Activated effector memory CD4-positive, alpha-beta T cell treated with Interleukin-2 at 50 U/mL for 16 hours (primary cell): ENCODE results near the gene SLC8A2.

Experiments used
- DNase-seq: peaks from one replicate; pipeline ENCODE4 v3.0.0-alpha.2; 2020

Gene SLC8A2

DNA sequence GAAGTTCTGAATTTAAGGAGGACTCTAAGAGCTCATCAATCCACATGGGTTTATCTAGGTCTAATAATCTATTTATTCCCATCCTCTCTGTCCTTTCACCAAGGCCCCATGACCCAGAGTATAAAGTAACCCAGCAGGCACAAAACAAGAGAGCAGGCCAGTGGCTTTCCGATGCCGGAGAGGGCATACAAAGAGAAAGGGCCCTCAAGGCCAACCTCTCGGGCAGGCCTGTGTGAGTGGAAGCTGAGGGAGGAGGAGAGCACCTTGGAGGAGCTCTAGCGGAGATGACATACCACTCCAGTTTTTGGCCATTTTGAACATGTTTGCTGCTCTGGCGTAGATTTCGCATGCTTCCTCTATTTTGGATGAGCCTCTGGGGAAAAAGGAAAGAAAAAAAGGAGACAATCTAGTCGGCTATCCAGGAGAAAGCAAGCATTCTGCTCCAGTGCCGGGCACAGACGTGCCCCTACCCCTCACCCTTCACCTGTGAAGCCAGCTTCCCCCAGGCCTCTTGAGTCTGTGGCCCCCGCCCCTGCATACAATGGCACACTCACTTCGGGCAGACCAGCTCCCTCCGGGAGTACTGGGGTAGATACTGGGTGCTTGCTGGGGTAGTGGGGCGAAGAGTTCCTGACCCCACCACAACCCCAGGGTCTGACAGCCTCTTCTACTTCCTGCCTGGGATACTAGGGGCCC is 31.6 kb upstream of the SLC8A2 start:
- no peak for DNase-seq

DNA sequence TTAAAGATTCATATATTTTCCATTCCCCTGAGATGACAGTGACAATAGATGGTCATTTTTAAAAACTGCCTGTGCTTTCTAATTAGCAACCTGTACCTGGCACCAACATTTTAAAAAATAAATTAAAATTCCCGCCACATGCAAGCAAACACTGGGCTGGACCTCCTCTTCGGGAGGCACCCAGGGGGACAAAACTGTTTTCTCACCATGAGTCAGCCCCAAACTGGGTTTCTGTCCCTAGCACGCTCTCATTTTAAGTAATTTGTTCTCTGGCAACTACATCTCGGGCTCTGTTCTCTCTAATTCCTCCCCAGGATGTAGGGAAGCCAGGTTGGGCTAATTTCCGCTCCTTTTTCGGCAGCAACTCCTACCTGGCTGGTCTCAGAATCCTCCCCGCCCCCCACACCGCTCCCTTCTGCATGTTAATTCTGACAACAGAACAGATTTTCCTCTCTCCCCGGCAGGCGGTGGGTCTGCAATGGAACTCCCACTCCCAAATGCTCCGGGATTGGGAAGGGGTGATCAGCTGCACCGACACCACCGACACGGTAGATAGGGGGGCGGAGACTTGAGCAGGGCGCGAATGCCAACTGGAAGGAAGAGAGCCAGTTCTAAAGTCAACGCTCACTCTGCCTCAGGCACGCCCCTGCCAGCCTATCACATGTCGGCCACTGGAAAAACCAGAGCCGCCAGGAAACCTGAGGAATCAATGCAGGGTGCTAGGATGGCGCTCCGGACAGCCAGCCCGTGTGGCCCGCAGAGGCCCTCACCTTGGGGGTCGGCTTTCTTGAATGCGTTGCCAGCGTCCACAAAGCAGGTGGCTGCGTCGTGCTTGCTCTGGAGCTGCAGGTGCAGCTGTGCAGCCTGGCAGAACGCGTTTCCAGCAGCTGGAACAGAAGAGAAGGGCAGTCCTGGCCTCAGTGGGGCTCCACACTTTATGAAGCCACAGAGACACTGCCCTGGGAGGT is 28.5 kb upstream of the SLC8A2 start:
- no peak for DNase-seq

DNA sequence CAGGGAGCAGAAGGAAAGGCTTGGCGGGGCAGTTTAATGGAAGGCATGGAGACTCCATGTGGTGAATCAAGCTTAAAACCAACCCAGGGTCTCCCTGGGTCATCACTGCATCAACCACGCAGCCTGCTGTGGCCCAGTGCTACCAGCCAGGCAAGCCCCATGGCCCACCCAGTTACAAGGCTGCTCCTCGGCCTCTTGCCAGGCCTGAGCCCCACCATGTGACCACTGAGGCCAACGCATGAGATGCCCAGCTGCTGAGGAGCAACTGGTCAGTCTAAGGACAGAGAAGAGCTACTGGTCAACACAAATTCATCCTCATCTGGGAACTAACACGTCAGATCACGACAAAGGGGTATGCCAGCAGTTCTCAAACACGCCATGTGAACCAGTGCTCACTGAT is 27.7 kb upstream of the SLC8A2 start:
- no peak for DNase-seq

DNA sequence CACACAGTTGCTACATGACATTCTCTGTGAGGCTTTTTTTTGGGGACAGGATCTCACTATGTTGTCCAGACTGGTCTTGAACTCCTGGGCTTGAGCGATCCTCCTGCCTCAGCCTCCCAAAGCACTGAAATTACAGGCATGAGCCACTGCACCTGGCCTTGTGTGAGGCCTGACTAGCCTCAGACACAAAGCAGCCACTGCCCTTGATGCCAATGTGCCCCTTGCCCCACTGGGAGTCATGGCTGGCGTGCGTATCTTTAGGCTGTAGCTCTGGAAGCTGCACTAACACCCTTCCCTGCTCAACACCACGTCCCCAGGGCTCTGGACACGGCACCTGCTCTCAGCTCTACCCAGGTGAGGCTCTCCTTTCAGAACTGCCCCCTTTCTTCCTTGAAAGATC is 26.9 kb upstream of the SLC8A2 start:
- DNase-seq, result no peak

DNA sequence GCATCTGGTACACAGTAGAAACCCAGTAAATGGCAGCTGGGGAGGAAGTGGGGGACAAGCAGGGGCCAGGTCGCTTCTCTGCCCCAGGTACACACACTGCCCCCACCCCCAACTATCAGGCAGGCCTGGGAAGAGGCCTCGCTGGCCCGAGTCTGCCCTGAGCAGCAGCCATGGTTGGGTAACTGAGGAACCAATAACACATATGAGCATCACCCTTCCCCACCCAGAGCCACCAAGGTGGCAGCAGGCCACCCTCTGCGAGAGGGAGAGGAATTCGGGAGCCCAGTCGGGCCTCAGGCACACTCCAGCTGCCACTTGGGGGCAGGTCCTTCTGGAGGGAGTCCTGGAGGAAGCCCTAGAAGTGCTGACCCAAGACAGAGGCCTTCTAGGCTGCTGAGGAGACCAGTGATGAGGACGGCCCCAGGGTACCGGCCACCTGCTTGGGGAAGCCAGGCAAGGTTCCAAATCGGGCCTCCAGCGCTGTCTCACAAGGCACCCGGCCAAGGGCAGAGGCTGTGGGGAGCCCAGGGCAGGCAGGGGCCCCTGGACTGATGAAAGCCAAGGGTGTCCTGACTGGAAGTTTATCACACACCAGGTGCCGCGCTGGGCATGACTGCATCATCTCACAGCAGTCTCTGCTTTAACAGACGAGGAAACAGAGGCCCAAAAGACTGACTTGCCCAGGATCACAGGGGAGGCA is 26.3 kb upstream of the SLC8A2 start:
- DNase-seq, result no peak

DNA sequence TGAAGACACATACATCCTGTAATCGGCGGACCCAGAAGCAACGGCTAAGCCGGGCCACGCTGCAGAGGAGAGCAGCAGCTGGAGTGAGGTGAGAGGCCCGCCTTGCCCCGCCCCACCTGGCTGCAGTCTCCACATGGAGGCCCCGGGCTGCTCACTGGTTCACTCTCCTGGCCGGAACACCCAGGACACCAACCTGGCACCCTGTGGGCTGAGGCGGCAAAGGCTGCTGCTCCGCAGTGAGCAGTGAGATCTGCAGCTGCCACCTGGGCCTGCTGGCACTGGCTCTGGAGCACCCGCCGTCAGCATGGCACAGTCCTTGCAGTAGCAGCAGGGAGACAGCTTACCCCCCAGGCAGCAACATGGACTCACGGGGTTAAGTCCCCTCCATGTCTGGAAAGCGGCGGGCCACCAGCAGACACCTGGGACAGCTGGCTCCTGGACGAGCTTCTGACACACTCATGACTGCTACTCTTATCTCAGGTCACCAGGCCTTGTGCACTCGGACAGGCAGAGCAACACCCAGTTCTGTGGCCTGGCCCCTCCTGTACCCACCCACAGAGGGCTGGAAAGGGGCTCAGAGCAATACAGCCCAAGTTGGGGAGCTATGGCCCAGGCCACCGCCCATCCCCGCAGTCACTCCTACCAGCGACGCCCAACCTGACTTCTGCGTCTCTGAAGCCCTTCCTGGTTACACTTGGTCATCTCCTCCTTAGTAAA is 25.5 kb upstream of the SLC8A2 start:
- DNase-seq, result no peak

DNA sequence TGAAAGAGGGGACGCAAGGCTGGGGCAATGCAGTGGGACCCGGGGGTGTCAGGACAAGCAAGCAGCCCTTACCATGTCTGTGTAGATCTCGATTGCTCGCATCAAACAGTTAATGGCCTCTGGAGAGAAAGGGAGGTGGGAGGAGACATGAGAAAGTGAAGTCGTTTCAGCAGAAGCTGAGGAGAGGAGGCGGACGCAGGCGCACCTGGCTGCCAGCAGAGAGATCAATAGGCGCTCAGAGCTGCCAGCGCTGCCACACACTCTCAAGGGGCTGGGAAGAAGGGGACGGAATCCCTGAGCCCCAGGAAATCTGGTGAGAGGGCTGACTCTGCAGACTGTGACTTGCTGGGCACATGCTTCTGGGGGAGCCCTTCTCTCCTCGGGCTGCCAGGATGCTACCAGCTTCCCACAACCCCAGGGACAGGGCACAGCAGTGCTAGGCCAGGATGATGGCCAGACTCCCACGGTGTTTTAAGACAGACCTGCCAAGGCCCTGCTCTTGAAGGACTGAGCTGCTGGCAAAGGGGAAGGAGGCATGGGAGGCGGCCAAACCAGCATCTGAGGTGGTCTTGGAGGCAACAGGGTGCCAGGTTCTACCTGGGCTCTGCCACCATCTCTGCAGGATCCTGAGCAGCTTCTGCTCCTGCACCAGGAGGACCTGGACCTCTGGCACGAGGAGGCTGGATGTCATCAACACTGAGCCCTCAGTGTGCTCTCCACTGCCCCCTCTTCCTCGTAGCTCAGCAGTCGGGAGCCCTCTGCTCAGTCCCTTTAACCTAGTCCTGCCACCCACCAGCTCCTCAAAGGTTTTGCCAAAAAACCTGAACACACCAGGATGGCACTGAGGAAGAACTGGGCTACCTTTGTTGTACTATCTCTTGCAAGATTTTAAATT is 24.0 kb upstream of the SLC8A2 start:
- no peak for DNase-seq

DNA sequence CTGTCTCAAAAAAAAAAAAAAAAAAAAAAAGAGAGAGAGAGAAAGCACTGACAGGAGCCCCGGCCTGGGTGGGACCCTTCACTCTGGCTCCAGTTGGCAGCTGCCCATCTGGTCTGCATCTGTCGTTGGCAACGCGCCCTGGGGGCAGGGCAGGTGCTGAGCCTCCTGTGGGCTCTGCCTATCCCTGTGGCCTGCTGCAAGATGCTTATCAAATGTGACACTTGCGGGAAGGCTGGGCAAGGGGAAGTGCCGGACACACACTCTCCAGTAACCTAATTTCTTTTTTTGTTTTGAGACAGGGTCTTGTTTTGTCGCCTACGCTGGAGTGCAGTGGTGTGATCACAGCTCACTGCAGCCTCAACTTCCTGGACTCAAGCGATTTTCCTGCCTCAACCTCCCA is 23.0 kb upstream of the SLC8A2 start:
- DNase-seq, result no peak

DNA sequence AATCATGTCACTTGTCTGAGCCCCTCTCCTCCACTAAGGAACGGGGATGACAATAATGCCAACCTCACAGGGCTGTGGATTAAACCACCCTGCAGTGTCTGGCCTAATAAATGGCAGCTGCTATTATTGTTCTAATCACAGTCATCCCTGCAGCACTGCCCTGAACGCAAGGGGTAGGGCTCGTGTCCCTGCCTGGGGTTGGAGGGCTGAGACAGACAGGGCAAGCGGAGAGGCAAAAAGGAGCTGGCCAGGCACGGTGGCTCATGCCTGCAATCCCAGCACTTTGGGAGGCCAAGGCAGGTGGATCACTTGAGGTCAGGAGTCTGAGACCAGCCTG is 22.5 kb upstream of the SLC8A2 start:
- DNase-seq, result no peak

DNA sequence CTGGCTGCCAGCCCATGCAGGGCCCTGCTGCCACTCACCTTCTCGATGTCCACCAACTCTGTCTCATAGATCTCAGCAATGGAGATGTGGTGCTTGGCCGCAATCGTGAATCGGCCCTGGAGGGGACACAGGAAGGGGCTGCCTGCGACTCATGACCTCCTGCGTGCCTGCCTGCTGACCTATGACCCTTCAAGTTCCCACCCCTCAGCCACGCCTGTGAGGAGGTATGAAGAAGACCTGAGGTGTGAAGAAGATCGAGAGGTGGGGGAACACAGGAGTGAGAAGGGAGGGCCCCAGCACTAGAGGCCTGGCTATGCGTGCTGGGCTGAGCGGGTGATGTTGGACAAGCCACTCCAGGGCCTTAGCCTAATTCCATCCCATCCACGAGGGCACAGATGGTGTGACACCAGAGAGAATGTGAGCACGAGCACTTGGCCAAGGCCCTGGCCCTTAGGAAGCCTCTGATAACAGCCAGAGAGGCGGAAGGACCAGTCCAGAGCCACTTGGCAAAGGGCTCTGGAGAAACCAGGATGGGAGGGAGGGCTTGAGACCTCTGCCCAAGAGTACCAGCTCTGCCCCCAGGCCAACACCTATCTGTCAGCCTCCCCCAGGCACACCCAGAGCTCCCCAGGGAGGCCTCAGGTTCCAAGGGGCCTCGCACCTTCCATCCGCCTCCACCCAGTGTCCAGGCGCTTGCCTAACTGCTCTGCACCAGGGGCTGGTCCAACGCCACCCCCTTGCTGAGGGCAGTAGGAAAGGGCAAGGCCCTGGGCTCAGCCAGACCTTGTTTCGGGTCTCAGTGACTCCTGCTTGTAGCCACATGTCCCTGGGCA is 21.9 kb upstream of the SLC8A2 start:
- DNase-seq, result no peak

DNA sequence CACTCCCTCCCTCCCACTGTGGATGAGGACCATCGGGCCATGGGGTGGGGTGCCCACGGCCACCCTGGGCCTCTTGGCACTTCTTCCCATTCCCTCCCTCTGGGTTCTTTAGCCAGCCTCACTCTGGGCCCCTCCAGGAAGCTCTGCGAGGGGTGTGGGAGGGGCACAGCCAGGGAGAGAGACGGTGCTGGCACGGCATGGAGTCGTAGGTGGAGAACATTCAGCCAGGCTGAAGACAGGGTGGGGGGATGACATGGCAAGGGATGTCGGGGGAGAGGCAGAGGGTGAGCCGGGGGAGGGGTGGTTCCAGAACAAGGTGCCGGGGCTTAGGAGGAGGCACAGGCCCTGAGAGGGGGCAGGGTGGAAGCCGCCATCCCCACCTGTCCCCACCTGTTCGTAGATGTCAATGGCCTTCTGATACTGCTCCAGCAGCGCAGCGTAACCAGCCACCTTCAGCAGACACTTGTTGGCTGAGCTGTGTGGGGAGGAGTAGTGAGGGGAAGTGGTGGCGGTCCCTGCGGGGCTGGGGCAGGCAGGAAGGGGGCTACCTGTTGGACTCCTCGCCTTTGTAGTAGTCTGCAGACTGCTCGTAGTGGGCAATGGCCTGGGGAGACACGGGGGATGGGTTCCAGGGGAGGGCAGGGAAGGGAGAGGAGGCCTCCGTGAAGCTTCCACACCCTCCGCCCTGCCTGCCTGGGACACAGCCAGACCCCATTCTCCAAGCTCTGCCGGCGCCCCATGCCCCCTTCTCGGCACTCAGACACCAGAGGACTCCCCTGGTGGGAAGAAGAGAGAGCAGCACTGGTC is 21.1 kb upstream of the SLC8A2 start:
- DNase-seq, result no peak

DNA sequence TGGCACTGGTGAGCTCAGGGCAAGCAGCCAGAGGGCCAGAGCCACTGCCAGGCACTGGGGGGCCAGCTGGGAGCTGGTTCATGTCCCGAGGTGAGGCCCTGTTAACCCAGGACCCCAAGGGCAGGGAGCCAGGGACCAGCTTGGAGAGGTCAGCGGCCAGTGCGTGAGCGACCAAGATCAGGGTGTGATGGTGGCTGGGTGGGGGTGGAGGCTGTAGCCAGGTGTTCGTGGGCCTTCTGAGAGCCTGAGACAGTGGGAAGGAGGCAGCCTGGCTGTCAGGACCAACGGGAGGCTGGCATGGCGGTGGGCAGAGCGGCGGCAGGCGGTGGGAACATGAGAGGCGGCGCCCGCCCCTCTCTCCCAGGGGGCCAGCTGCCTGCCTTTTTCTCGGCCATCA is 20.4 kb upstream of the SLC8A2 start:
- no peak for DNase-seq

DNA sequence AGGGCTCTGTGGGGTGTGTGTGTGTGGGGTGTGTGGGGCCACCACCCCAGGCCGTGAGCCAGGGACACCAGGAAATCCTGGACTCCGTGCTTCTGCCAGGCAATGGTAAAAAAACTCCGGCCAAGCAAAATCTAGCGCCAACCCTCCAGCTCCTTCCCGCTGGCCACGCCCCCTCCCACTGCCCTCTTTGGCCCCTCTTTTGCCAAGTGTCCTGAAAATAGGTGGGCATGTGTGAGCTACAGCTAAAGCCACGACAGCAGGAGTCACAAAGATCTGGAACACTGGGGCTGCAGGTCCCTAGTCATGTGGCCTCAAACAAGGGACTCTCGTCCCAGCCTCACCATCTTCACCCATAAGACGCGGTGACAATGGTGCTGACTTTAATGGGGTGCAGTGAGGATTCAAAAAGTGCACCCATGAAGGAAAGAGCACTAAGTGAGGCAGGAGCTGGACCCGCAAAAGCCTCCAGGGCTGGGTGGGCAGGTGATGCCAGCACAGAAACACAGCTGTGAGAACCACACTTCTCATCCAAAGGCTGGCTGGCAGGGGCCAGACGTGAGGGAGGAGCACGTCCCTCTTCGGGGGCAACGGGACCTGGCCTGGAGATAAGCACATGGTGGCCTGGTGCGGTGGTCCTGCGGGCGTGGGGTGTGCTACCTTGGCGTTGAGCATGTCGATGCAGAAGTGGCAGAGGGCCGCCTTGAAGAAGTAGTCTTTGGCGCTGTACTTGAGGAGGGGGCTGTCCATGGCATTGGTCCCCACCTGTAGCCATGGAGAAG is 19.9 kb upstream of the SLC8A2 start:
- no peak for DNase-seq

DNA sequence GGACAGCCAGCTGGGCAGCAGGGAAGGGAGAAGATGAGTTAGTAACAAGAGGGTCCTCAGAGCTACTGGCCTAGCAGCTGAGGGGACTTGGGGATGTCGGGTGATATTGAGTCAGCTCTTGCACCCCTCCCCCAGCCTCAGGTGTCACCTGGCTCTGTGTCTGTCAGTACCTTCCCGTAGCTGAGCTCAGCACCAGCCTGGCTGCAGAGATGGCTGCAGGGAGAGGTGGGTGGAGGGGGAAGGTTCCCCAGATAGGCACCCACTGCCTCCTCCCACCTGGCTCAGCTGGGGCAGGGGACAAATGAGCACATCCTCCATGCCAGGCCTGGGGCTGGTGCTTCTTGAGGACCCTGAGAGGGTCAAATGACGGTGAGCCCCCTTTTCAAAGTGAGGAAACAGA is 19.2 kb upstream of the SLC8A2 start:
- no peak for DNase-seq

DNA sequence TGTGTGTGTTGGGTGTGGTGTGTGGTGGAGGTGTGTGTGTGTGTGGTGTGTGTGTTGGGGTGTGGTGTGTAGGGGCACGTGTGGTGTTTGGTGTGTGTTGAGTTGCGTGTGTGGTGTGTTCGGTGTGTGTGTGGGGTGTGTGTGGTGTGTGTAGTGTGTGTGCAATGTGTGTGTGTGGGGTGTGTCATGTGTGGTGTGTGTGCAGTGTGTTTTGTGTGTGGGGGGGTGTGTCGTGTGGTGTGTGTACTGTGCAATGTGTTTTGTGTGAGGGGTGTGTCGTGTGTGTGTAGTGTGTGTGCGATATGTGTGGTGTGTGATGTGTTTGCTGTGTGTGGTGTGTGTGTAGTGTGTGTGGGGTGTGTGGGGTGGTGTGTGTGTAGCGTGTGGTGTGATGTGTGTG is 18.3 kb upstream of the SLC8A2 start:
- no peak for DNase-seq

DNA sequence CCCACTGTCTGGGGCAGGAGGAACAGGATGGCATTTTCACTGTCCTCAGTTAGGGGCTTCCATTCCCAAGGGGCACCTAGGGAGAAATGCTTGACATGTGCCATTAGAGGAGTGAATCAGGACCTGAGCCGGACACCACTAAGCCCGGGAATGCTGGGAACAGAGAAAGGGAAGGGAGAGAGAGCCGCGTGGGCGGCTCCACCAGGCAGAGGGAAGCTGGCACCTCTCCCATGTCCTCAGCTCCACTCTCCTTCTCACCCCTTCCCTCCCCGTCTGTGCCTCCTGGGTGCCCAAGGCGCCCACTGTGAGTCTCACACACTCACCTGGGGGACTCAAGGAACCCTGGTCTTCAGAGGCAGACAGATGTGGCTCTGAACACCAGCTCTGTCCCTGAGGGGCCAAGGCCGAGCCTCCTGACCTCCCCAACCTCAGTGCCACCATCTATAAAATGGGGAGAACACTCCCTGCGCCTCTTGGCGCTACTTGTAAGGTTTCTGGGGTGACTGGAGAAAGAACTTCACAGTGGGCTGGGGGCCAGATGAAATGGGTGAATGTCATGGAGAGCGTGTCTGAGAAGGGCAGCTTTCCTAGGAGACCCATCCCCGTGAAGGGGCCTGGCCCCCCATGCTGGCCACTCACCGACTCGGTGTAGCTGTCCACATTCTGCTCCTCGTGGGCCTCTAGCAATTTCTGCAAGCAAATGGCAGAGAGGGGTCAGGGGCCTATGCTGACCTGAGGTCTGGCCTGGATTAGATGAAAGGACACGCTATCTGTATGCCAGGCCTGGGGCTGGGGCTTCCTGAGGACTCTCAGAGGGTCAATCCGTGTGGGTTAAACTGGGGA is 17.6 kb upstream of the SLC8A2 start:
- no peak for DNase-seq

DNA sequence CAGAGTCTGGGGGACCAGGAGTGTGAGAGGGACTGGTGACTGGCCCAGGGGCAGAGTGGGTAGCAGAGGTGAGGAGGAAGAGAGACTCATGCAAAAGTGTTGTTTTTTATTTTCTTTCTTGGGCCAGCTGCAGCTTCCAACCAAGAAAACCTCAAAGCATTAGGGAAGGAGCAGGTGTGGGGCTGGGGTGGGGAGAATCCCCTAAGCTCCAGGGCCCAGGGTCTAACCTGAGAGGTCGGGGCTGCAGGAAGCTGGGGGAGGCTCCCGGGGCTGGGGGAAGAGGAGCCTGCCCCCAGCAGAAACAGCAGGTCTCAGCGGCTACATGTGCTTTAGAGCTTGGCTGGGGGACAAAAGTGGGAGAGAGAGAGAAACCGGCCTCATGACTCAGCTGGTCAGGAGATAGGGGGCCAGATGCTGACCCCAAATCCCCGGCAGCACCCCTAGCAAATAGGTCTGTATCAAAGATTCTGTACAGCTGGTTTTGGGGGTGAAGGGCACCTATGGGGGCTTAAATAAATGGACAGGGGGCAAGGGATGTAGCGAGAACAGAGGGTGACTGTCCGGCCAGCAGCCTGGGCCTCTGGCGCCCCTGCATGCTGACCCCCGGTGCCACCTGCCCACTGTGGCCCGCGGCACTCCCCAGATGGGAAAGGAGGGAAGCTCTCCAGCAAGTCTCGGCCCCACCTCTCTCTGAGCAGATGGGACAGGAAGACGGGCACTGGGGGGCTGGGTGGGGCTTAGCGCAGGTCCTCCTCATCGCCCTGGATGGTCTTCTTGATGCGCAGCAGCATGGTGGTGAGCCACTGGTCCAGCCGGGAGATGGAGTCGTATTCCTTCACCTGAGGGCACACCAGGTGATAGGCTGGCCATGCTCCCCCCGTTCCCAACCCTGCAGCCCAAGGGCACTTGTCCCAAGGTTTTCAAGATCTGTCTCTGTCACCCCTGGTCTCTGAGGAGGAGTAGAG is 16.1 kb upstream of the SLC8A2 start:
- no peak for DNase-seq
